GM12878 (cell line): Measurements from ENCODE around the gene CTNNA1. TPM values are rescaled to one million over a fixed set of nuclear protein-coding genes. Genes with fewer than 3 reads are reported as not detected.

Source experiments
- ATAC-seq: fragments of 200-7000 bp; cut with Tn5 transposase; 3 replicates; pipeline ENCODE4 v1.9.1; 2020; ENCODE audit warnings: mild to moderate bottlenecking, moderate library complexity
- BruUV-seq: library from RNA; stranded (reverse); fragments of 400-500 nt; replicated peaks from 2 replicates; lab custom pipeline; 2021; lab: Mats Ljungman, UMichigan
- CTCF ChIA-PET: fragments of 300-600 bp; sonication (Branson Sonifier 250); formaldehyde crosslinking; extraction: SDS; loops from one replicate; lab custom pipeline; 2021; ENCODE audit warnings: inconsistent platforms; lab: Yijun Ruan, JAX
- POLR2A ChIA-PET: fragments of 350-600 bp; formaldehyde crosslinking; extraction: SDS; loops from one replicate; lab custom pipeline; 2021; ENCODE audit warnings: inconsistent platforms; lab: Charles Lee
- RAD21 ChIA-PET: fragments of 300-600 bp; sonication (Branson Sonifier 250); formaldehyde crosslinking; loops from one replicate; lab custom pipeline; 2023; ENCODE audit warnings: antibody characterized with exemption; ENCODE audit not compliant: unreplicated experiment; lab: Charles Lee
- SMC1A ChIA-PET: fragments of 300-600 bp; sonication (Branson Sonifier 250); formaldehyde crosslinking; loops from one replicate; lab custom pipeline; 2023; ENCODE audit not compliant: unreplicated experiment, uncharacterized antibody; lab: Charles Lee
- DNase-seq: peaks from one replicate; pipeline ENCODE4 v3.0.0-alpha.2; 2011; ENCODE audit warnings: low read depth, low spot score
- FAIRE-seq: peaks from 3 replicates; lab custom pipeline; 2011; peaks lifted over from hg19 to GRCh38; lab: Jason Lieb, UNC
- H2AFZ ChIP-seq: 2 replicates; pipeline ENCODE4 v1.6.0; 2011; ENCODE audit warnings: low read depth, low read length, control low read depth; ENCODE audit not compliant: control insufficient read depth
- H3K27ac ChIP-seq: 2 replicates; pipeline ENCODE4 v1.5.1; 2011; ENCODE audit warnings: control low read depth; ENCODE audit not compliant: control insufficient read depth, insufficient read depth
- H3K27me3 ChIP-seq, 2 experiments: replicated peaks in 1 of 2; 2 replicates each; pipeline versions ENCODE4 v1.6.0 to v1.6.1; 2011; ENCODE audit warnings: low read length in 1 of 2; ENCODE audit not compliant: control insufficient read depth in 2 of 2, insufficient read depth in 2 of 2
- H3K36me3 ChIP-seq, 2 experiments: 2 replicates each; pipeline ENCODE4 v1.5.1; 2011; ENCODE audit warnings: low read length in 1 of 2; ENCODE audit not compliant: control insufficient read depth in 2 of 2, insufficient read depth in 2 of 2
- H3K4me1 ChIP-seq: 2 replicates; pipeline ENCODE4 v1.6.1; 2011; ENCODE audit warnings: mild to moderate bottlenecking, low read length, moderate library complexity, mixed read lengths; ENCODE audit not compliant: control insufficient read depth, insufficient read depth
- H3K4me2 ChIP-seq: 2 replicates; pipeline ENCODE4 v1.6.0; 2011; ENCODE audit warnings: control low read depth; ENCODE audit not compliant: control insufficient read depth, insufficient read depth
- H3K4me3 ChIP-seq: fragments of 200-600 bp; sonication (generic); 2 replicates; pipeline ENCODE4 v1.5.1; 2016
- H3K79me2 ChIP-seq: 2 replicates; pipeline ENCODE4 v1.6.0; 2011; ENCODE audit warnings: low read length; ENCODE audit not compliant: control insufficient read depth, insufficient read depth
- H3K9ac ChIP-seq: 2 replicates; pipeline ENCODE4 v1.8.0; 2011; ENCODE audit warnings: low read length, control low read depth, mixed read lengths; ENCODE audit not compliant: control insufficient read depth, insufficient read depth
- H3K9me3 ChIP-seq: replicated peaks from 3 replicates; pipeline ENCODE4 v1.5.1; 2011; ENCODE audit warnings: mild to moderate bottlenecking, low read length; ENCODE audit not compliant: control insufficient read depth, insufficient read depth
- H4K20me1 ChIP-seq: 2 replicates; pipeline ENCODE4 v1.6.0; 2011; ENCODE audit not compliant: control insufficient read depth, insufficient read depth
- GABPA ChIP-seq: IDR thresholded peaks from 2 replicates; pipeline ENCODE4 v1.6.1; 2014; ENCODE audit warnings: antibody characterized with exemption, low read depth, mild to moderate bottlenecking, inconsistent platforms
- NR2C1 ChIP-seq: fragments of 450-650 bp; IDR thresholded peaks from 2 replicates; pipeline ENCODE4 v1.6.1; 2017; ENCODE audit warnings: antibody characterized with exemption, mild to moderate bottlenecking, moderate library complexity
- NR2F1 ChIP-seq: fragments of 450-650 bp; conservative IDR thresholded peaks from 2 replicates; pipeline ENCODE4 v1.6.1; 2017; ENCODE audit warnings: mild to moderate bottlenecking
- POLR2AphosphoS5 ChIP-seq: IDR thresholded peaks from 2 replicates; pipeline ENCODE4 v1.6.1; 2011; ENCODE audit warnings: mild to moderate bottlenecking, low read length, inconsistent platforms
- RUNX3 ChIP-seq: IDR thresholded peaks from 2 replicates; pipeline ENCODE4 v1.6.1; 2012; ENCODE audit warnings: low read length, inconsistent platforms
- SMAD5 ChIP-seq: IDR thresholded peaks from 2 replicates; pipeline ENCODE4 v1.6.1; 2016; ENCODE audit warnings: antibody characterized with exemption, low read depth
- SRF ChIP-seq, 2 experiments: IDR thresholded peaks; 2 replicates each; pipeline ENCODE4 v1.6.1; 2011; ENCODE audit warnings: low read depth in 2 of 2, low read length in 2 of 2, mild to moderate bottlenecking in 1 of 2, moderate library complexity in 1 of 2
- TBL1XR1 ChIP-seq: IDR thresholded peaks from 2 replicates; pipeline ENCODE4 v1.6.1; 2012; ENCODE audit warnings: low read depth, low read length, improper control_type of control experiment
- ZNF217 ChIP-seq: fragments of 450-650 bp; IDR thresholded peaks from 2 replicates; pipeline ENCODE4 v1.6.1; 2017; ENCODE audit warnings: antibody characterized with exemption, mild to moderate bottlenecking
- WGBS: methylation state at CpG from one replicate; pipeline ENCODE4 v1.1.6; 2016; ENCODE audit warnings: low lambda C conversion rate; ENCODE audit not compliant: insufficient replicate concordance, insufficient coverage; ENCODE audit errors: missing lambda C conversion rate; 5-methylcytosine and 5-hydroxymethylcytosine counted together
- in situ Hi-C: fragments of 300-500 bp; cut with MboI; formaldehyde crosslinking; loops from 9 replicates; pipeline ENCODE4 v1.14.3; 2018; ENCODE audit warnings: mixed read lengths
- intact Hi-C: fragments of 100-400 bp; cut with micrococcal nuclease; formaldehyde crosslinking; loops from one replicate; pipeline ENCODE4 v1.14.2; 2022; ENCODE audit not compliant: unreplicated experiment
- polyA plus RNA-seq, 11 experiments: library from polyadenylated mRNA; depleted of rRNA in 4 of 11; unstranded in 6 of 11; stranded (reverse) in 5 of 11; fragments of >200 nt; fragmentation: Nextera tagmentation in 4 of 11; fragmentation: Illumina TruSeq in 1 of 11; extraction: Ambion mirVana in 4 of 11; extraction: Trizol in 1 of 11; gene quantifications; 1 replicate in 1 of 11; 2 replicates in 10 of 11; pipeline versions ENCODE4 v1.2.1 to v1.2.3, GENCODE V29; 2011 to 2016; ENCODE audit warnings: inconsistent platforms in 2 of 11, missing spikeins in 2 of 11, low read depth in 1 of 11
- total RNA-seq, 4 experiments: library from RNA; depleted of rRNA in 3 of 4; stranded (reverse); fragments of >200 nt in 3 of 4; fragmentation: Illumina TruSeq in 1 of 4; extraction: Trizol in 1 of 4; gene quantifications; 2 replicates each; pipeline versions ENCODE4 v1.2.1 to v1.2.3, GENCODE V29; 2013 to 2021
- TF ChIP-seq, protein P1 (sequence below), 3 experiments: IDR thresholded peaks in 2 of 3; conservative IDR thresholded peaks in 1 of 3; 2 replicates each; pipeline ENCODE4 v1.5.1; 2011; ENCODE audit warnings: low read depth in 3 of 3, low read length in 3 of 3, mild to moderate bottlenecking in 3 of 3, control low read depth in 2 of 3, moderate library complexity in 2 of 3, inconsistent platforms in 1 of 3, mixed read lengths in 1 of 3; ENCODE audit not compliant: control insufficient read depth in 2 of 3, insufficient read depth in 1 of 3; ENCODE audit errors: extremely low read depth in 1 of 3

The CTNNA1 gene
- total and polyA plus RNA-seq, 10 of the 15 experiments (the other 5 are each of a cell fraction or from before 2014, with no cell fraction given) = 32.6 to 104 (median 57.7) TPM

DNA sequence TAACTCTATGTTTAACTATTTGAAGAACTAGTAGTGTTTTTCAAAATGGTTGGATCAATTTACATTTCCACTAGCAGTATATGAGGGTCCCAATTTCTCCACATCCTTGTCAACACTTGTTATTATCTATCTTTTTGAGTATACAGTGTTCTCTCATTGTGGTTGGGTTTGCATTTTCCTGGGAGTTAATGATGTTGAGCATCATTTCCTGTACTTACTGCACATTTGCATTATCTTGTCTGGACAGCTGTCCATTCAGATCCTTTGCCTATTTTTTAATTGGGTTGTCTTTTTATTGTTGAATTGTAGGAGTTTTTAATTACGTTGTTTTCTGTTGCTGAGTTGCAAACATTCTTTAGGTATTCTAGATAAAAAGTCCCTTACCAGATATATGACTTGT, 225.4 kb downstream of the CTNNA1 start:
- Histone ChIP-seq H3K4me3 (no peak overlapping the region), H3K9me3 (no peaks in the 10 kb centered on the region), H3K4me1 (peaks cover 8% of the 10 kb centered on the region), H3K4me2 (no peak overlapping the region), H3K27me3 (no peaks in the 10 kb centered on the region), H2AFZ (no peak overlapping the region), H4K20me1 (no peaks in the 10 kb centered on the region), H3K27ac (no peak overlapping the region), H3K36me3 (no peaks in the 10 kb centered on the region), H3K9ac (no peak overlapping the region), H3K79me2 (no peaks in the 10 kb centered on the region)
- no peak for FAIRE-seq
- ChIA-PET POLR2A (no interaction called here), SMC1A (interaction anchor here (1.1 kb wide), 1 partner anchor 15 kb away, joined by 3 read pairs; no protein-coding TSS in a partner anchor), RAD21 (no interaction called here), CTCF (no interaction called here)
- ATAC-seq = no peak
- in situ Hi-C loops (no loop called here), intact Hi-C loops (no loop called here)
- TF ChIP-seq RUNX3 (no peak), NR2C1 (no peak), ZNF217 (no peak), TBL1XR1 (no peak), NR2F1 (no peak), POLR2AphosphoS5 (no peak), SRF (IDR thresholded peaks at IDR 0.05; ENCODE audit: low read depth in 2 of 2, low read length in 2 of 2) (no peak), GABPA (no peak), SMAD5 (no peak)
- TF ChIP-seq, protein P1, sequence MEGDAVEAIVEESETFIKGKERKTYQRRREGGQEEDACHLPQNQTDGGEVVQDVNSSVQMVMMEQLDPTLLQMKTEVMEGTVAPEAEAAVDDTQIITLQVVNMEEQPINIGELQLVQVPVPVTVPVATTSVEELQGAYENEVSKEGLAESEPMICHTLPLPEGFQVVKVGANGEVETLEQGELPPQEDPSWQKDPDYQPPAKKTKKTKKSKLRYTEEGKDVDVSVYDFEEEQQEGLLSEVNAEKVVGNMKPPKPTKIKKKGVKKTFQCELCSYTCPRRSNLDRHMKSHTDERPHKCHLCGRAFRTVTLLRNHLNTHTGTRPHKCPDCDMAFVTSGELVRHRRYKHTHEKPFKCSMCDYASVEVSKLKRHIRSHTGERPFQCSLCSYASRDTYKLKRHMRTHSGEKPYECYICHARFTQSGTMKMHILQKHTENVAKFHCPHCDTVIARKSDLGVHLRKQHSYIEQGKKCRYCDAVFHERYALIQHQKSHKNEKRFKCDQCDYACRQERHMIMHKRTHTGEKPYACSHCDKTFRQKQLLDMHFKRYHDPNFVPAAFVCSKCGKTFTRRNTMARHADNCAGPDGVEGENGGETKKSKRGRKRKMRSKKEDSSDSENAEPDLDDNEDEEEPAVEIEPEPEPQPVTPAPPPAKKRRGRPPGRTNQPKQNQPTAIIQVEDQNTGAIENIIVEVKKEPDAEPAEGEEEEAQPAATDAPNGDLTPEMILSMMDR (IDR thresholded peaks at IDR 0.05 in 2 of 3, conservative IDR thresholded peaks at IDR 0.05 in 1 of 3; ENCODE audit: control insufficient read depth in 2 of 3, extremely low read depth in 1 of 3, insufficient read depth in 1 of 3, low read depth in 3 of 3, low read length in 3 of 3) = no peak
- no TSS peak for BruUV-seq
- DNase-seq = no peak
- WGBS = 96% methylated on average over 1 of the region's 1 CpG
